ENCODE data around the gene ERVH48-1. TPM values are rescaled to one million over a fixed set of nuclear protein-coding genes. Genes with fewer than 3 reads are reported as not detected.
A peak's percentile ranks its signal among the peaks of the same experiment; 100 is the strongest.

ERVH48-1 gene
- total and polyA plus RNA-seq, 2 of the 8 experiments (the other 6 are each of a cell fraction or from before 2014, with no cell fraction given) = 4.2 to 17.7 TPM

- no peaks in the 10 kb centered on the region for H3K79me2 ChIP-seq (ENCODE audit: control insufficient read depth in 1 of 2, insufficient read depth in 2 of 2, low read length in 2 of 2)
- no peaks in the 10 kb centered on the region for H3K9me3 ChIP-seq (ENCODE audit: insufficient read depth in 2 of 2, low read depth in 1 of 2, low read length in 1 of 2)
- FAIRE-seq = no peak
- no peak overlapping the region for H2BK12ac ChIP-seq (ENCODE audit: low read depth, low read length)
- no peak overlapping the region for H3K27ac ChIP-seq (ENCODE audit: low read depth, low read length)
- H4K20me1 ChIP-seq (replicated peaks in 1 of 2; ENCODE audit: control insufficient read depth in 1 of 2, insufficient read depth in 2 of 2, low read length in 2 of 2) = peaks cover 0 to 2% of the 10 kb centered on the region in 2 experiments
- H3K23ac ChIP-seq (ENCODE audit: insufficient read length) = no peak overlapping the region
- H3K4me2 ChIP-seq (ENCODE audit: insufficient read depth in 1 of 2, low read depth in 2 of 2, low read length in 2 of 2) = no peak overlapping the region
- H3K4me3 ChIP-seq (ENCODE audit: extremely low read depth in 1 of 4, insufficient read depth in 2 of 4, low read depth in 3 of 4, low read length in 4 of 4) = no peak overlapping the region
- H3K9ac ChIP-seq (replicated peaks in 1 of 4; ENCODE audit: extremely low read depth in 1 of 4, low read depth in 3 of 4, low read length in 3 of 4) = no peak overlapping the region
- 89% methylated on average over 7 of the region's 7 CpGs; no CpG with 5 or more reads in 1 of the 2 experiments for WGBS, 2 experiments (ENCODE audit: extremely low coverage in 1 of 2, insufficient coverage in 1 of 2, insufficient read length in 1 of 2, insufficient replicate concordance in 2 of 2, low coverage in 1 of 2, low lambda C conversion rate in 2 of 2, missing lambda C conversion rate in 1 of 2)
- no peaks in the 10 kb centered on the region for H3K4me1 ChIP-seq (replicated peaks in 1 of 4; ENCODE audit: control insufficient read depth in 3 of 4, insufficient read depth in 4 of 4, low read length in 3 of 4)
- peaks cover 2 to 34% (median 13%) of the 10 kb centered on the region in 4 experiments; a peak in 6 of 8 replicates for H3K36me3 ChIP-seq (ENCODE audit: control insufficient read depth in 2 of 4, insufficient read depth in 4 of 4, low read length in 3 of 4)
- ChIA-PET CTCF (ENCODE audit: partially characterized antibody) (interaction anchor here (0.6 to 1.3 kb wide), 2 partner anchors 18 to 22 kb away, joined by 4 read pairs; no protein-coding TSS in a partner anchor), POLR2A (ENCODE audit: partially characterized antibody) (interaction anchor here (1.0 to 3.4 kb wide), 6 partner anchors 10 to 73 kb away, joined by 3 to 11 read pairs (median 4); partner anchors contain the start of gene NDUFV3)
- no peak overlapping the region for H3K14ac ChIP-seq (ENCODE audit: insufficient read length)
- H2BK120ac ChIP-seq (replicated peaks; ENCODE audit: low read depth, low read length) = no peak overlapping the region
- H4K8ac ChIP-seq (ENCODE audit: extremely low read depth, insufficient read depth, low read length) = no peak overlapping the region
- no peak overlapping the region for H3K18ac ChIP-seq (ENCODE audit: extremely low read depth, low read length)
- H3K56ac ChIP-seq (replicated peaks; ENCODE audit: insufficient read length, low read depth, low read length) = no peak overlapping the region
- H2BK15ac ChIP-seq (ENCODE audit: low read length) = no peak overlapping the region
- no peaks in the 10 kb centered on the region for H3K23me2 ChIP-seq (ENCODE audit: low read depth, low read length)
- no peaks in the 10 kb centered on the region for H3K27me3 ChIP-seq (replicated peaks in 1 of 4; ENCODE audit: control insufficient read depth in 3 of 4, extremely low read depth in 1 of 4, insufficient read depth in 3 of 4, low read length in 3 of 4)
- H4K5ac ChIP-seq (ENCODE audit: insufficient read length, low read depth, low read length) = no peak overlapping the region
- H2BK20ac ChIP-seq (ENCODE audit: low read length) = no peak overlapping the region
- no peak for DNase-seq (ENCODE audit: low read depth in 1 of 2, low spot score in 2 of 2)
- no peak overlapping the region for H3K4ac ChIP-seq (replicated peaks; ENCODE audit: insufficient read length, low read depth, low read length)
- H4K91ac ChIP-seq (replicated peaks; ENCODE audit: insufficient read length, low read length) = peak overlapping the region; percentile 55
- no peak overlapping the region for H2BK5ac ChIP-seq (ENCODE audit: low read depth, low read length)
- no peaks in the 10 kb centered on the region; the same call in 1 of the 2 replicates for H3K79me1 ChIP-seq (ENCODE audit: low read depth, low read length)
- H2AK5ac ChIP-seq (ENCODE audit: low read depth, low read length) = no peak overlapping the region
- no peak overlapping the region for H2AFZ ChIP-seq (ENCODE audit: low read length)
- TF ChIP-seq POLR2AphosphoS5 (IDR thresholded peaks at IDR 0.05; ENCODE audit: low read depth, low read length) (no peak), SP1 (IDR thresholded peaks at IDR 0.05; ENCODE audit: low read depth, low read length) (no peak), USF2 (IDR thresholded peaks at IDR 0.05; ENCODE audit: low read length) (no peak), HDAC6 (IDR thresholded peaks at IDR 0.05; ENCODE audit: low read depth, low read length) (no peak), CTCF (IDR thresholded peaks at IDR 0.05; ENCODE audit: control extremely low read depth in 1 of 3, insufficient read depth in 1 of 3, low read depth in 1 of 3, low read length in 3 of 3) (no peak), GTF2F1 (IDR thresholded peaks at IDR 0.05; ENCODE audit: borderline replicate concordance, low read depth, low read length) (no peak), YY1 (IDR thresholded peaks at IDR 0.05; ENCODE audit: low read depth, low read length) (no peak), ATF3 (IDR thresholded peaks at IDR 0.05; ENCODE audit: insufficient read depth, low read depth, low read length) (no peak), MAFK (IDR thresholded peaks at IDR 0.05; ENCODE audit: low read depth, low read length) (no peak), ZNF274 (IDR thresholded peaks at IDR 0.05; ENCODE audit: borderline replicate concordance, extremely low read depth, low read length) (no peak)
These were observed 12.0 kb downstream of the ERVH48-1 start for GRCh38 chr21:42913476-42913875.
